Gastroesophageal sphincter (tissue), 3 donors: Measurements from ENCODE around the gene RAB24.

Experiments used
- CTCF ChIP-seq, 4 experiments: fragments of 200-600 bp in 2 of 4; fragments of 450-650 bp in 2 of 4; sonication (generic) in 1 of 4; IDR thresholded peaks; one replicate each; pipeline ENCODE4 v1.5.1; 2017 to 2019; ENCODE audit warnings: antibody characterized with exemption in 4 of 4, mild to moderate bottlenecking in 2 of 4, moderate library complexity in 2 of 4
- EP300 ChIP-seq: sonication (generic); formaldehyde crosslinking; IDR thresholded peaks from one replicate; pipeline ENCODE4 v1.6.1; 2017; ENCODE audit warnings: antibody characterized with exemption, mild to moderate bottlenecking

- TF ChIP-seq EP300 (no peak), CTCF (IDR thresholded peaks at IDR 0.05) (no peak)
Measured at GRCh38 chr5:177253252-177253651, 50.3 kb downstream of the RAB24 start.
